OCI-LY1 (cell line): ENCODE results near the gene COL26A1.

Experiments
- H2AFZ ChIP-seq: fragments of 200-600 bp; sonication (generic), shearing (Covaris generic); 2 replicates; pipeline ENCODE4 v1.6.0; 2014; ENCODE audit warnings: antibody characterized with exemption, mild to moderate bottlenecking, low read length
- H3F3A ChIP-seq: fragments of 200-600 bp; sonication (generic), shearing (Covaris generic); 2 replicates; pipeline ENCODE4 v1.6.0; 2014; ENCODE audit warnings: mild to moderate bottlenecking, antibody characterized with exemption, low read length, moderate library complexity; ENCODE audit not compliant: insufficient read depth
- H3K27ac ChIP-seq: fragments of 200-600 bp; sonication (generic); 2 replicates; pipeline ENCODE4 v1.5.1; 2014; ENCODE audit warnings: low read length, mixed run types, mild to moderate bottlenecking, low read depth; ENCODE audit not compliant: poor library complexity, severe bottlenecking
- H3K27me3 ChIP-seq: fragments of 200-600 bp; sonication (generic); 2 replicates; pipeline ENCODE4 v1.6.0; 2014; ENCODE audit warnings: antibody characterized with exemption, mild to moderate bottlenecking, low read length, moderate library complexity; ENCODE audit not compliant: insufficient read depth
- H3K36me3 ChIP-seq: fragments of 200-600 bp; sonication (generic); 2 replicates; pipeline ENCODE4 v1.6.1; 2014; ENCODE audit warnings: mild to moderate bottlenecking, antibody characterized with exemption, low read length, moderate library complexity, mixed read lengths; ENCODE audit not compliant: insufficient read depth
- H3K4me1 ChIP-seq: fragments of 200-600 bp; sonication (generic); 2 replicates; pipeline ENCODE4 v1.5.1; 2014; ENCODE audit warnings: mild to moderate bottlenecking, low read length, moderate library complexity; ENCODE audit not compliant: insufficient read depth, severe bottlenecking
- H3K4me2 ChIP-seq: fragments of 200-600 bp; sonication (generic), shearing (Covaris generic); 2 replicates; pipeline ENCODE4 v1.6.1; 2014; ENCODE audit warnings: low read length
- H3K4me3 ChIP-seq: fragments of 200-600 bp; sonication (generic); 2 replicates; pipeline ENCODE4 v1.5.1; 2014; ENCODE audit warnings: low read length, low read depth, mild to moderate bottlenecking, mixed read lengths; ENCODE audit not compliant: poor library complexity, severe bottlenecking
- H3K79me2 ChIP-seq: fragments of 200-600 bp; shearing (Covaris generic); 2 replicates; pipeline ENCODE4 v1.6.1; 2016; ENCODE audit warnings: mixed run types, low read length, mixed read lengths; ENCODE audit not compliant: insufficient read depth
- H3K9ac ChIP-seq: fragments of 200-600 bp; sonication (generic), shearing (Covaris generic); 2 replicates; pipeline ENCODE4 v1.6.1; 2014; ENCODE audit warnings: mild to moderate bottlenecking, low read length, mixed read lengths
- H3K9me2 ChIP-seq: fragments of 200-600 bp; sonication (generic), shearing (Covaris generic); 2 replicates; pipeline ENCODE4 v1.6.1; 2014; ENCODE audit warnings: low read depth, mild to moderate bottlenecking, low read length, mixed read lengths
- H3K9me3 ChIP-seq: fragments of 200-600 bp; shearing (Covaris generic); 2 replicates; pipeline ENCODE4 v1.6.1; 2014; ENCODE audit warnings: low read length, mixed read lengths
- H4K20me1 ChIP-seq: fragments of 200-600 bp; sonication (generic), shearing (Covaris generic); 2 replicates; pipeline ENCODE4 v1.6.0; 2016; ENCODE audit warnings: mild to moderate bottlenecking, low read length; ENCODE audit not compliant: insufficient read depth
- CTCF ChIP-seq: fragments of 200-600 bp; sonication (generic), shearing (Covaris generic); IDR thresholded peaks from 2 replicates; pipeline ENCODE4 v1.5.1; 2017; ENCODE audit warnings: mild to moderate bottlenecking, antibody characterized with exemption, low read length, moderate library complexity, mixed read lengths
- EZH2 ChIP-seq: fragments of 200-600 bp; sonication (generic), shearing (Covaris generic); IDR thresholded peaks from 2 replicates; pipeline ENCODE4 v1.8.0; 2017; ENCODE audit warnings: borderline replicate concordance, mixed run types, mild to moderate bottlenecking, antibody characterized with exemption, low read length, moderate library complexity, mixed read lengths

Gene COL26A1

GRCh38 chr7:101537205-101537604 is 174.5 kb downstream of the COL26A1 start:
- Histone ChIP-seq H3K9me2 (no peaks in the 10 kb centered on the region), H3K9me3 (no peaks in the 10 kb centered on the region), H3K4me2 (no peak overlapping the region), H3K4me1 (no peaks in the 10 kb centered on the region), H3K36me3 (no peaks in the 10 kb centered on the region), H3K27ac (no peak overlapping the region), H4K20me1 (no peaks in the 10 kb centered on the region), H3F3A (no peaks in the 10 kb centered on the region), H3K27me3 (peaks cover 22% of the 10 kb centered on the region), H2AFZ (no peak overlapping the region), H3K4me3 (no peak overlapping the region), H3K79me2 (no peaks in the 10 kb centered on the region), H3K9ac (no peak overlapping the region)
- TF ChIP-seq EZH2 (no peak), CTCF (no peak)

GRCh38 chr7:101537935-101538595 is 175.4 kb downstream of the COL26A1 start:
- Histone ChIP-seq H3K9me3 (no peaks in the 10 kb centered on the region), H3K79me2 (no peaks in the 10 kb centered on the region), H3K27me3 (peaks cover 22% of the 10 kb centered on the region), H3K4me3 (no peak overlapping the region), H3K27ac (no peak overlapping the region), H3K36me3 (no peaks in the 10 kb centered on the region), H3K4me1 (no peaks in the 10 kb centered on the region), H4K20me1 (no peaks in the 10 kb centered on the region), H3F3A (no peaks in the 10 kb centered on the region), H3K9ac (no peak overlapping the region), H3K9me2 (no peaks in the 10 kb centered on the region), H3K4me2 (no peak overlapping the region), H2AFZ (no peak overlapping the region)
- no peak for TF ChIP-seq EZH2
- TF ChIP-seq CTCF, result no peak

- Histone ChIP-seq H3K36me3 (no peaks in the 10 kb centered on the region), H3K4me2 (no peak overlapping the region), H4K20me1 (no peaks in the 10 kb centered on the region), H3K9me2 (no peaks in the 10 kb centered on the region), H3K4me3 (no peak overlapping the region), H3K4me1 (no peaks in the 10 kb centered on the region), H3K9ac (no peak overlapping the region), H3K27ac (no peak overlapping the region), H3K27me3 (peaks cover 20% of the 10 kb centered on the region), H3K9me3 (no peaks in the 10 kb centered on the region), H3K79me2 (no peaks in the 10 kb centered on the region), H3F3A (no peaks in the 10 kb centered on the region), H2AFZ (no peak overlapping the region)
- TF ChIP-seq EZH2, result no peak
- TF ChIP-seq CTCF, result peak; percentile 97
Measured at GRCh38 chr7:101538596-101539459, 176.2 kb downstream of the COL26A1 start.
